Uterus (tissue), 4 donors: ENCODE measurements around the gene UBIAD1. TPM values are rescaled to one million over a fixed set of nuclear protein-coding genes. Genes with fewer than 3 reads are reported as not detected.
"Not testable (repeated sequence)": the region's sequence is repeated elsewhere in the genome, so short reads cannot be mapped to it uniquely, and the experiment has no call there.

Experiments
- DNase-seq, 2 donors: peaks; one replicate each; pipeline ENCODE4 v3.0.0-alpha.2; 2019 to 2020
- H3K27ac ChIP-seq, 2 donors: fragments of 200-600 bp; sonication (generic); 1 replicate in 1 of 2; 2 replicates in 1 of 2; pipeline ENCODE4 v1.5.1; 2016 to 2018
- H3K27me3 ChIP-seq, 2 donors: fragments of 200-600 bp; sonication (generic); one replicate each; pipeline ENCODE4 v1.5.1; 2018 to 2019; ENCODE audit warnings: control low read depth in 1 of 2
- H3K36me3 ChIP-seq, 2 donors: fragments of 200-600 bp; sonication (generic); one replicate each; pipeline ENCODE4 v1.5.1; 2019; ENCODE audit warnings: control low read depth in 1 of 2
- H3K4me1 ChIP-seq, 2 donors: fragments of 200-600 bp; sonication (generic); one replicate each; pipeline ENCODE4 v1.5.1; 2018 to 2019; ENCODE audit warnings: control low read depth in 1 of 2
- H3K4me3 ChIP-seq, 2 donors: fragments of 200-600 bp; sonication (generic); 1 replicate in 1 of 2; 2 replicates in 1 of 2; pipeline ENCODE4 v1.5.1; 2018 to 2019; ENCODE audit warnings: mild to moderate bottlenecking in 1 of 2
- H3K9me3 ChIP-seq, 2 donors: fragments of 200-600 bp; sonication (generic); one replicate each; pipeline ENCODE4 v1.5.1; 2019; ENCODE audit warnings: control low read depth in 1 of 2
- CTCF ChIP-seq, 4 experiments: fragments of 200-600 bp in 2 of 4; fragments of 450-650 bp in 2 of 4; sonication (generic) in 2 of 4; IDR thresholded peaks; one replicate each; pipeline ENCODE4 v1.5.1; 2016 to 2019; ENCODE audit warnings: antibody characterized with exemption in 4 of 4, mild to moderate bottlenecking in 2 of 4, moderate library complexity in 1 of 4
- POLR2A ChIP-seq, 2 donors: fragments of 450-650 bp; IDR thresholded peaks; one replicate each; pipeline ENCODE4 v1.6.1; 2016; ENCODE audit warnings: antibody characterized with exemption in 2 of 2, mild to moderate bottlenecking in 1 of 2, moderate library complexity in 1 of 2
- intact Hi-C: fragments of 100-400 bp; cut with DNase I; formaldehyde crosslinking; loops from one replicate; pipeline ENCODE4 v1.15.1; 2023; ENCODE audit warnings: low total_unique reads
- total RNA-seq, 4 donors: library from RNA; depleted of rRNA in 3 of 4; stranded (reverse); fragments of >200 nt in 3 of 4; gene quantifications; one replicate each; pipeline versions ENCODE4 v1.1.0 to v1.2.4, GENCODE V29; 2014 to 2023
- donor health status: DM: yes; HTN: yes; CAD: no.

UBIAD1 gene
- total RNA-seq, 4 donors from 2014 or later = 1.2 to 21.2 (median 7.4) TPM

DNA sequence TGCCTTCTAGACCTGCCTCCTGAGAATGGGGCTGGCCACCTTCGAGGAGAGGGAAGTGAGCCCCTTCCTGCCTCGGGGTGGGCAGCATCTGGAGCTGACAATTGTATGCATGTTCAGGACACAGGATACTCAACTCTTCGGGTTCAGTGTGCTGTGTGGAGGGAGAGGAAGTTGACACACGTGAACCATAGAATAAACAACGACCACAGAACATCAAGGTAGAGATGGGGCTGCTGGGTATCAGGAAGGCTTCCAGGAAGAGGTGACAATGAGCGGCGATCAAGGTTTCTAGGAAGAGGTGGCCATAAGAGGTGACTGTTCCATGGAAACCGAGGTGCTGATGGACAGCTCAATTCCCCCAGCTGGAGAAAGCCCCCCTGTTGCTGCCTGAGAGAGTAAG, 22.0 kb downstream of the UBIAD1 start:
- no peak for DNase-seq
- Histone ChIP-seq H3K4me1 (no peaks in the 10 kb centered on the region), H3K9me3 (no peaks in the 10 kb centered on the region), H3K36me3 (no peaks in the 10 kb centered on the region), H3K27me3 (no peaks in the 10 kb centered on the region), H3K27ac (no peak overlapping the region), H3K4me3 (no peak overlapping the region)
- intact Hi-C loops = no loop called here
- TF ChIP-seq POLR2A (IDR thresholded peaks at IDR 0.05) = no peak
- TF ChIP-seq CTCF (IDR thresholded peaks at IDR 0.05) = no peak

DNA sequence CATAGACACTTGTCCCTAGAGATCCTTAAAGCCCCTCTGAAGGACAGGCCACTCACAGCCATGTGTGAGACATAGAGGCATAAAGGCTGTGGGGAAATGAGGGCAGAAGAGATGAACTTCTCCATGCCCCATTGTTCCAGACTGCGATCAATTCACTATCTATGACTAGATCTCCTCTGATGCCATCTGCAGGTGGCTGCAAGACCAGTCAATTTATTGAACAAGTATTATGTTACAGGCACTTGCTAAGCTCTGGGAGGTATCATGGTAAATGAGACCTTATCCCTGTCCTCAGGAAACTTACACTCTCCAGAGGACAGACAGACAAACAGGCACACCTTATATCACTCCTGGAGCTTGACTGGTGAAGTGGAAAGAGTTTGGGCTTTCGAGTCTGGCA, 22.9 kb downstream of the UBIAD1 start:
- TF ChIP-seq POLR2A (IDR thresholded peaks at IDR 0.05) (no peak), CTCF (IDR thresholded peaks at IDR 0.05) (no peak)
- Histone ChIP-seq H3K9me3 (no peaks in the 10 kb centered on the region), H3K4me1 (no peaks in the 10 kb centered on the region), H3K4me3 (no peak overlapping the region), H3K36me3 (no peaks in the 10 kb centered on the region), H3K27me3 (no peaks in the 10 kb centered on the region), H3K27ac (no peak overlapping the region)
- DNase-seq = no peak
- intact Hi-C loops = no loop called here

DNA sequence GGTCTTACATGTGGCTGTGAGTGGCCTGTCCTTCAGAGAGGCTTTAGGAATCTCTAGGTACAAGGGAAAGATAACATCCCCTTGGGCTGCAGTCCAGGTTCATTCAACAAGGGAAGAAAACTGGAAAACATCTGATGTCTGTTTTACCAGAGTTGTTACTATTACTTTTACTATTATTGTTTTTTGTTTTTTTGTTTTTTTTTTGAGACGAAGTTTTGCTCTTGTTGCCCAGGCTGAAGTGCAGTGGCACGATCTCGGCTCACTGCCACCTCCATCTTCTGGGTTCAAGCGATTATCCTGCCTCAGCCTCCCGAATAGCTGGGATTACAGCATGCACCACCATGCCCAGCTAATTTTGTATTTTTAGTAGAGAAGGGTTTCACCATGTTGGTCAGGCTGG, 24.8 kb downstream of the UBIAD1 start:
- DNase-seq, intact Hi-C loops, H3K4me3 ChIP-seq, H3K27ac ChIP-seq, H3K4me1 ChIP-seq, H3K9me3 ChIP-seq, H3K36me3 ChIP-seq, H3K27me3 ChIP-seq: not testable (repeated sequence)

GRCh38 chr1:11298390-11299224, 25.6 kb downstream of the UBIAD1 start:
- H3K27me3 ChIP-seq = no peaks in the 10 kb centered on the region
- intact Hi-C loops = no loop called here
- no peaks in the 10 kb centered on the region for H3K4me1 ChIP-seq
- no peak overlapping the region for H3K4me3 ChIP-seq
- no peaks in the 10 kb centered on the region for H3K36me3 ChIP-seq
- TF ChIP-seq POLR2A (IDR thresholded peaks at IDR 0.05) = no peak
- no peak for TF ChIP-seq CTCF (IDR thresholded peaks at IDR 0.05)
- H3K9me3 ChIP-seq = no peaks in the 10 kb centered on the region
- no peak for DNase-seq
- no peak overlapping the region for H3K27ac ChIP-seq

- intact Hi-C loops = no loop called here
Observed at GRCh38 chr1:11299225-11299574, 26.2 kb downstream of the UBIAD1 start.

More at GRCh38 chr1:11299225-11299574, 26.2 kb downstream of the UBIAD1 start:
- Histone ChIP-seq H3K4me1 (no peaks in the 10 kb centered on the region), H3K36me3 (no peaks in the 10 kb centered on the region), H3K9me3 (no peaks in the 10 kb centered on the region), H3K27ac (no peak overlapping the region), H3K4me3 (no peak overlapping the region), H3K27me3 (no peaks in the 10 kb centered on the region)
- TF ChIP-seq POLR2A (IDR thresholded peaks at IDR 0.05) (no peak), CTCF (IDR thresholded peaks at IDR 0.05) (no peak)
- DNase-seq = no peak
